PC-9 (cell line): ENCODE measurements around the gene SLC7A5.

ENCODE experiments used
- EZH2 ChIP-seq: fragments of 200-600 bp; sonication (generic); IDR thresholded peaks from 2 replicates; pipeline ENCODE4 v1.8.0; 2017; ENCODE audit warnings: antibody characterized with exemption, low read depth
- TF ChIP-seq, protein P1 (sequence below): fragments of 200-600 bp; sonication (generic); conservative IDR thresholded peaks from 2 replicates; pipeline ENCODE4 v1.6.1; 2017; ENCODE audit warnings: mixed run types, antibody characterized with exemption, mild to moderate bottlenecking, moderate library complexity

DNA sequence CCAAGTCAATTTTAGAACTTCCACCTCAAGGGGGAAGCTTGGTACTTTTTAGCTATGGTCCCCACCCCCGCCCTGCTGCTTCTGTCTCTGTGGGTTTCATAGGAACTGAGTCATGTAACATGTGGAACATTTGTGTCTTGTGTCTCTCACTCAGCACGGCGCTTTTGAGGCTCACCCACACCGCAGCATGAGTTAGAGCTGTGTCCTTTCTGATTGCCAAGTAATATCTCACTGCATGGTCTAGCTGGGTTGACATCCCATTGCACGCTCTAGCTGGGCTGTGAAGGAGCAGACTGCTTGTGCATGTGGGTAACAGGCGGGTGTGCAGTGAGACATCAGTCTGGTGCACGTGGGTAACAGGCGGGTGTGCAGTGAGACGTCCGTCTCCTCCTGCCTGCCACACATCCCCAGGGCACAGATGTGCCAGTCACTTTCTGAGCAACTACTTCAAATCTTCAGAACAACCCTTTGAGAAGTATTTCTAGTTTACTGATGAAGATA is 26.4 kb upstream of the SLC7A5 start:
- TF ChIP-seq, protein P1, sequence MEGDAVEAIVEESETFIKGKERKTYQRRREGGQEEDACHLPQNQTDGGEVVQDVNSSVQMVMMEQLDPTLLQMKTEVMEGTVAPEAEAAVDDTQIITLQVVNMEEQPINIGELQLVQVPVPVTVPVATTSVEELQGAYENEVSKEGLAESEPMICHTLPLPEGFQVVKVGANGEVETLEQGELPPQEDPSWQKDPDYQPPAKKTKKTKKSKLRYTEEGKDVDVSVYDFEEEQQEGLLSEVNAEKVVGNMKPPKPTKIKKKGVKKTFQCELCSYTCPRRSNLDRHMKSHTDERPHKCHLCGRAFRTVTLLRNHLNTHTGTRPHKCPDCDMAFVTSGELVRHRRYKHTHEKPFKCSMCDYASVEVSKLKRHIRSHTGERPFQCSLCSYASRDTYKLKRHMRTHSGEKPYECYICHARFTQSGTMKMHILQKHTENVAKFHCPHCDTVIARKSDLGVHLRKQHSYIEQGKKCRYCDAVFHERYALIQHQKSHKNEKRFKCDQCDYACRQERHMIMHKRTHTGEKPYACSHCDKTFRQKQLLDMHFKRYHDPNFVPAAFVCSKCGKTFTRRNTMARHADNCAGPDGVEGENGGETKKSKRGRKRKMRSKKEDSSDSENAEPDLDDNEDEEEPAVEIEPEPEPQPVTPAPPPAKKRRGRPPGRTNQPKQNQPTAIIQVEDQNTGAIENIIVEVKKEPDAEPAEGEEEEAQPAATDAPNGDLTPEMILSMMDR: no peak
- TF ChIP-seq EZH2: no peak
